GM23338 (cell line): ENCODE measurements around the gene DTX1. TPM values are rescaled to one million over a fixed set of nuclear protein-coding genes. Genes with fewer than 3 reads are reported as not detected.

ENCODE experiments used
- ATAC-seq: fragments of 200-7000 bp; cut with Tn5 transposase; 3 replicates; pipeline ENCODE4 v1.9.1; 2020
- DNase-seq: peaks from one replicate; pipeline ENCODE4 v3.0.0-alpha.2; 2015; ENCODE audit warnings: low spot score
- H2AFZ ChIP-seq: fragments of 200-600 bp; sonication (generic); 2 replicates; pipeline ENCODE4 v1.8.0; 2016; ENCODE audit warnings: antibody characterized with exemption, mild to moderate bottlenecking, moderate library complexity
- H3F3A ChIP-seq: fragments of 200-600 bp; sonication (generic); replicated peaks from 2 replicates; pipeline ENCODE4 v1.8.0; 2017; ENCODE audit warnings: antibody characterized with exemption, mixed run types, low read depth
- H3K27ac ChIP-seq: fragments of 200-600 bp; sonication (generic); 2 replicates; pipeline ENCODE4 v1.6.1; 2016; ENCODE audit warnings: low read depth
- H3K27me3 ChIP-seq: fragments of 200-600 bp; sonication (generic); 2 replicates; pipeline ENCODE4 v1.8.0; 2016; ENCODE audit warnings: mild to moderate bottlenecking, mixed run types, moderate library complexity; ENCODE audit not compliant: insufficient read depth
- H3K36me3 ChIP-seq: fragments of 200-600 bp; sonication (generic); 2 replicates; pipeline ENCODE4 v1.8.0; 2016; ENCODE audit warnings: mild to moderate bottlenecking; ENCODE audit not compliant: insufficient read depth
- H3K4me1 ChIP-seq: fragments of 200-600 bp; sonication (generic); 2 replicates; pipeline ENCODE4 v1.8.0; 2016; ENCODE audit warnings: mild to moderate bottlenecking, moderate library complexity; ENCODE audit not compliant: insufficient read depth
- H3K4me2 ChIP-seq: fragments of 200-600 bp; sonication (generic); 2 replicates; pipeline ENCODE4 v1.7.1; 2017; ENCODE audit warnings: mixed run types
- H3K4me3 ChIP-seq: fragments of 200-600 bp; sonication (generic); 2 replicates; pipeline ENCODE4 v1.6.1; 2016; ENCODE audit warnings: mixed run types
- H3K79me2 ChIP-seq: fragments of 200-600 bp; sonication (generic); replicated peaks from 2 replicates; pipeline ENCODE4 v1.8.0; 2017; ENCODE audit warnings: mild to moderate bottlenecking; ENCODE audit not compliant: insufficient read depth
- H3K9me2 ChIP-seq: fragments of 200-600 bp; sonication (generic); 2 replicates; pipeline ENCODE4 v1.8.0; 2017; ENCODE audit not compliant: insufficient read depth
- H4K20me1 ChIP-seq: fragments of 200-600 bp; sonication (generic); replicated peaks from 2 replicates; pipeline ENCODE4 v1.8.0; 2017; ENCODE audit warnings: mild to moderate bottlenecking; ENCODE audit not compliant: insufficient read depth
- H3K27ac Mint-ChIP-seq: 2 replicates; pipeline ENCODE4 v1.8.0; 2020; ENCODE audit warnings: inconsistent platforms, mild to moderate bottlenecking, moderate library complexity, mixed read lengths
- H3K27me3 Mint-ChIP-seq: 3 replicates; pipeline ENCODE4 v1.8.0; 2022; ENCODE audit warnings: low read depth, mild to moderate bottlenecking, moderate library complexity, mixed read lengths, inconsistent platforms; ENCODE audit not compliant: insufficient read depth, poor library complexity
- H3K36me3 Mint-ChIP-seq: 3 replicates; pipeline ENCODE4 v1.8.0; 2021; ENCODE audit warnings: low read depth, mild to moderate bottlenecking, inconsistent platforms, moderate library complexity, mixed read lengths
- H3K4me1 Mint-ChIP-seq: 3 replicates; pipeline ENCODE4 v1.8.0; 2020; ENCODE audit warnings: mild to moderate bottlenecking, inconsistent platforms, mixed read lengths
- H3K4me3 Mint-ChIP-seq: 3 replicates; pipeline ENCODE4 v1.8.0; 2021; ENCODE audit warnings: moderate library complexity, mild to moderate bottlenecking, inconsistent platforms, mixed read lengths
- H3K9me3 Mint-ChIP-seq: 3 replicates; pipeline ENCODE4 v1.8.0; 2020; ENCODE audit warnings: moderate library complexity, mild to moderate bottlenecking, inconsistent platforms, mixed read lengths
- CTCF ChIP-seq, 2 experiments: fragments of 200-600 bp in 1 of 2; sonication (generic) in 1 of 2; conservative IDR thresholded peaks; 2 replicates each; pipeline versions ENCODE4 v1.5.1 to v1.6.1; 2016 to 2017; ENCODE audit warnings: antibody characterized with exemption in 2 of 2, low read depth in 2 of 2, mild to moderate bottlenecking in 2 of 2, moderate library complexity in 1 of 2
- ETS1 ChIP-seq: IDR thresholded peaks from 2 replicates; pipeline ENCODE4 v1.6.1; 2016; ENCODE audit warnings: antibody characterized with exemption
- POLR2AphosphoS5 ChIP-seq: IDR thresholded peaks from 2 replicates; pipeline ENCODE4 v1.6.1; 2016; ENCODE audit warnings: antibody characterized with exemption, low read depth
- REST ChIP-seq: IDR thresholded peaks from one replicate; pipeline ENCODE4 v1.6.1; 2018; ENCODE audit warnings: antibody characterized with exemption; ENCODE audit not compliant: unreplicated experiment
- ZNF114 ChIP-seq: fragments of 250-450 bp; sonication (Bioruptor Pico); IDR thresholded peaks from 2 replicates; pipeline ENCODE4 v1.5.0; 2020; ENCODE audit warnings: mild to moderate bottlenecking, moderate library complexity
- polyA plus RNA-seq: library from polyadenylated mRNA; unstranded; fragments of >200 nt; fragmentation: Nextera tagmentation; extraction: Ambion mirVana; gene quantifications from 2 replicates; pipeline ENCODE4 v1.2.1, GENCODE V29; 2016
- total RNA-seq: library from RNA; depleted of rRNA; stranded (reverse); fragments of >200 nt; shearing (Covaris generic); gene quantifications from 2 replicates; pipeline ENCODE4 v1.2.3, GENCODE V29; 2014

The DTX1 gene
- total and polyA plus RNA-seq, 2 experiments from 2014 or later, result 1.6 to 9.0 TPM

- peak; percentile 51 to 72 for TF ChIP-seq CTCF (conservative IDR thresholded peaks at IDR 0.05; ENCODE audit: low read depth in 2 of 2)
- TF ChIP-seq ETS1, result no peak
- no peak for TF ChIP-seq ZNF114
- no peak for TF ChIP-seq POLR2AphosphoS5
These were observed 36.3 kb downstream of the DTX1 start (continued) for GRCh38 chr12:113092607-113093408.

- peaks cover 2% of the 10 kb centered on the region; the same call in 1 of the 3 replicates for H3K9me3 Mint-ChIP-seq
- H3K4me2 ChIP-seq, result peak overlapping the region; percentile 86
- no peaks in the 10 kb centered on the region for H3K36me3 ChIP-seq
- peaks cover 24% of the 10 kb centered on the region for H3K4me1 Mint-ChIP-seq
- no peaks in the 10 kb centered on the region for H4K20me1 ChIP-seq
- DNase-seq (no peak), ATAC-seq (peak; percentile 62)
- peak overlapping the region; percentile 64 for H3K4me3 ChIP-seq
- TF ChIP-seq REST (no peak), CTCF (conservative IDR thresholded peaks at IDR 0.05; ENCODE audit: low read depth in 2 of 2) (peak in 1 of 2 experiments; percentile 9; a peak in 1 of 4 replicates)
- H3K4me1 ChIP-seq, result peaks cover 5% of the 10 kb centered on the region
- no peak overlapping the region for H3K27ac ChIP-seq
- H3F3A ChIP-seq, result no peaks in the 10 kb centered on the region
- peak overlapping the region; percentile 67 for H3K4me3 Mint-ChIP-seq
- peaks cover 18% of the 10 kb centered on the region for H3K27me3 Mint-ChIP-seq
- no peaks in the 10 kb centered on the region for H3K27me3 ChIP-seq
- H3K36me3 Mint-ChIP-seq, result peaks cover 2% of the 10 kb centered on the region
- no peaks in the 10 kb centered on the region for H3K9me2 ChIP-seq
- H2AFZ ChIP-seq, result peak overlapping the region; percentile 89; the same call in 1 of the 2 replicates
- H3K27ac Mint-ChIP-seq, result no peak overlapping the region
- no peaks in the 10 kb centered on the region for H3K79me2 ChIP-seq
These were observed 37.0 kb downstream of the DTX1 start for GRCh38 chr12:113093409-113094101.
